Brain microvascular endothelial cell (primary cell): ENCODE data around the gene SLC4A8.

ENCODE experiments used
- DNase-seq: peaks from one replicate; pipeline ENCODE4 v3.0.0-alpha.2; 2020
- H3K27ac ChIP-seq: fragments of 250-450 bp; sonication (Bioruptor Pico); 2 replicates; pipeline ENCODE4 v1.5.1; 2020; ENCODE audit warnings: mild to moderate bottlenecking, moderate library complexity
- H3K27me3 ChIP-seq: fragments of 250-450 bp; sonication (Bioruptor Pico); replicated peaks from 2 replicates; pipeline ENCODE4 v1.5.1; 2020; ENCODE audit warnings: mild to moderate bottlenecking
- H3K36me3 ChIP-seq: fragments of 250-450 bp; sonication (Bioruptor Pico); replicated peaks from 2 replicates; pipeline ENCODE4 v1.5.1; 2020; ENCODE audit warnings: mild to moderate bottlenecking
- H3K4me3 ChIP-seq: 2 replicates; pipeline ENCODE4 v1.5.1; 2011; ENCODE audit warnings: low read depth, mild to moderate bottlenecking, control low read depth, low read length, moderate library complexity
- CTCF ChIP-seq: IDR thresholded peaks from 2 replicates; pipeline ENCODE4 v1.5.1; 2011; ENCODE audit warnings: low read depth, mild to moderate bottlenecking, moderate library complexity, low read length, control low read depth, inconsistent platforms; ENCODE audit errors: missing control alignments
- in situ Hi-C: cut with HindIII; loops from 2 replicates; pipeline ENCODE4 v1.10.0; 2017; ENCODE audit warnings: low sequenced_read_pairs, low pct_ligation_motif_present

The SLC4A8 gene

GRCh38 chr12:51458635-51459034, 34.0 kb downstream of the SLC4A8 start:
- Histone ChIP-seq H3K4me3 (no peak overlapping the region), H3K27ac (no peak overlapping the region), H3K36me3 (no peaks in the 10 kb centered on the region), H3K27me3 (no peaks in the 10 kb centered on the region)
- DNase-seq: no peak
- in situ Hi-C loops: no loop called here
- no peak for TF ChIP-seq CTCF

GRCh38 chr12:51460519-51460918, 35.9 kb downstream of the SLC4A8 start:
- Histone ChIP-seq H3K27me3 (no peaks in the 10 kb centered on the region), H3K36me3 (no peaks in the 10 kb centered on the region), H3K4me3 (no peak overlapping the region), H3K27ac (no peak overlapping the region)
- TF ChIP-seq CTCF: no peak
- no peak for DNase-seq
- in situ Hi-C loops: no loop called here

GRCh38 chr12:51465491-51465890, 40.9 kb downstream of the SLC4A8 start:
- no peak for TF ChIP-seq CTCF
- no peak for DNase-seq
- Histone ChIP-seq H3K36me3 (no peaks in the 10 kb centered on the region), H3K27me3 (no peaks in the 10 kb centered on the region), H3K27ac (no peak overlapping the region), H3K4me3 (no peak overlapping the region)
- in situ Hi-C loops: no loop called here

- Histone ChIP-seq H3K27me3 (no peaks in the 10 kb centered on the region), H3K27ac (no peak overlapping the region), H3K4me3 (no peak overlapping the region), H3K36me3 (no peaks in the 10 kb centered on the region)
- TF ChIP-seq CTCF: no peak
- in situ Hi-C loops: no loop called here
- no peak for DNase-seq
These were observed 45.5 kb downstream of the SLC4A8 start for GRCh38 chr12:51470116-51470515.

- Histone ChIP-seq H3K4me3 (no peak overlapping the region), H3K27ac (no peak overlapping the region), H3K27me3 (no peaks in the 10 kb centered on the region), H3K36me3 (no peaks in the 10 kb centered on the region)
- in situ Hi-C loops: no loop called here
- TF ChIP-seq CTCF: no peak
- no peak for DNase-seq
These were observed 46.7 kb downstream of the SLC4A8 start for GRCh38 chr12:51471111-51471864.

GRCh38 chr12:51472984-51473383, 48.4 kb downstream of the SLC4A8 start:
- TF ChIP-seq CTCF: no peak
- H3K36me3 ChIP-seq: no peaks in the 10 kb centered on the region
- H3K4me3 ChIP-seq: no peak overlapping the region
- in situ Hi-C loops: no loop called here
- DNase-seq: no peak
- no peak overlapping the region for H3K27ac ChIP-seq
- no peaks in the 10 kb centered on the region for H3K27me3 ChIP-seq
